Stimulated activated naive B cell treated with anti-CD40 and anti-IgM and Interleukin-4, amounts not matched to agents 10 μg/mL and 1 μg/mL and 100 μg/mL, for 72 hours (primary cell): Measurements from ENCODE around the gene PCSK1N.
A peak's percentile ranks its signal among the peaks of the same experiment; 100 is the strongest.
"Not testable (repeated sequence)": the region's sequence is repeated elsewhere in the genome, so short reads cannot be mapped to it uniquely, and the experiment has no call there.

Experiments
- ATAC-seq, 2 donors: fragments of 150-1000 bp; cut with Tn5 transposase; replicated peaks; 2 replicates each; pipeline ENCODE4 v1.10.0; 2021; ENCODE audit warnings: moderate library complexity in 1 of 2
- DNase-seq: peaks from one replicate; pipeline ENCODE4 v3.0.0; 2021
- H3K27ac Mint-ChIP-seq: one replicate; pipeline ENCODE4 v1.8.0; 2022; ENCODE audit warnings: mild to moderate bottlenecking, mixed read lengths
- H3K27me3 Mint-ChIP-seq, 2 donors: one replicate each; pipeline ENCODE4 v1.8.0; 2022; ENCODE audit warnings: mixed read lengths in 2 of 2
- H3K36me3 Mint-ChIP-seq, 2 donors: one replicate each; pipeline ENCODE4 v1.8.0; 2022; ENCODE audit warnings: mixed read lengths in 2 of 2, mild to moderate bottlenecking in 1 of 2
- H3K4me1 Mint-ChIP-seq, 2 donors: one replicate each; pipeline ENCODE4 v1.8.0; 2022; ENCODE audit warnings: mixed read lengths in 2 of 2, mild to moderate bottlenecking in 1 of 2
- H3K4me3 Mint-ChIP-seq, 2 donors: one replicate each; pipeline ENCODE4 v1.8.0; 2022; ENCODE audit warnings: mild to moderate bottlenecking in 2 of 2, mixed read lengths in 2 of 2, moderate library complexity in 1 of 2
- H3K9me3 Mint-ChIP-seq, 2 donors: one replicate each; pipeline ENCODE4 v1.8.0; 2022; ENCODE audit warnings: mixed read lengths in 2 of 2, mild to moderate bottlenecking in 1 of 2

Gene PCSK1N

GRCh38 chrX:48831136-48831908, 4.1 kb downstream of the PCSK1N start:
- no peak overlapping the region for H3K27ac Mint-ChIP-seq
- peaks cover 52 to 54% of the 10 kb centered on the region in 2 donors for H3K27me3 Mint-ChIP-seq
- H3K9me3 Mint-ChIP-seq = peaks cover 0 to 4% of the 10 kb centered on the region in 2 donors
- H3K4me3 Mint-ChIP-seq = no peak overlapping the region
- no peak for ATAC-seq
- peaks cover 14 to 26% of the 10 kb centered on the region in 2 donors for H3K4me1 Mint-ChIP-seq
- DNase-seq = no peak
- peaks cover 3 to 4% of the 10 kb centered on the region in 2 donors for H3K36me3 Mint-ChIP-seq

GRCh38 chrX:48829016-48829735, 6.2 kb downstream of the PCSK1N start:
- H3K27me3 Mint-ChIP-seq = peaks cover 45 to 52% of the 10 kb centered on the region in 2 donors
- H3K27ac Mint-ChIP-seq = peak overlapping the region; percentile 60
- no peak for DNase-seq
- H3K4me3 Mint-ChIP-seq = no peak overlapping the region
- peaks cover 17 to 21% of the 10 kb centered on the region in 2 donors for H3K36me3 Mint-ChIP-seq
- peaks cover 0 to 7% of the 10 kb centered on the region in 2 donors for H3K9me3 Mint-ChIP-seq
- no peak for ATAC-seq
- H3K4me1 Mint-ChIP-seq = peaks cover 8 to 18% of the 10 kb centered on the region in 2 donors

- Mint-ChIP-seq H3K4me3 (peak overlapping the region; percentile 54 to 77), H3K27me3 (peaks cover 31 to 42% of the 10 kb centered on the region in 2 donors)
Measured at GRCh38 chrX:48827654-48827968, 7.8 kb downstream of the PCSK1N start.

GRCh38 chrX:48826876-48827653, 8.3 kb downstream of the PCSK1N start:
- Mint-ChIP-seq H3K27ac (peak overlapping the region; percentile 17), H3K4me3 (peak overlapping the region; percentile 54 to 77), H3K36me3 (peaks cover 27 to 39% of the 10 kb centered on the region in 2 donors), H3K27me3 (peaks cover 27 to 41% of the 10 kb centered on the region in 2 donors), H3K4me1 (peaks cover 6 to 12% of the 10 kb centered on the region in 2 donors), H3K9me3 (peaks cover 0 to 7% of the 10 kb centered on the region in 2 donors)
- ATAC-seq (peak in 1 of 2 donors; percentile 20), DNase-seq (no peak)

More at GRCh38 chrX:48827654-48827968, 7.8 kb downstream of the PCSK1N start:
- ATAC-seq (no peak), DNase-seq (no peak)
- Mint-ChIP-seq H3K9me3 (peaks cover 0 to 7% of the 10 kb centered on the region in 2 donors), H3K4me1 (peaks cover 6 to 12% of the 10 kb centered on the region in 2 donors), H3K27ac (no peak overlapping the region), H3K36me3 (peaks cover 25 to 36% of the 10 kb centered on the region in 2 donors)

- DNase-seq (no peak), ATAC-seq (peak; percentile 31 to 38)
- H3K36me3 Mint-ChIP-seq = peaks cover 27 to 41% of the 10 kb centered on the region in 2 donors
- H3K4me3 Mint-ChIP-seq = peak within 1 kb of the TSS; percentile 54 to 77
- peak within 1 kb of the TSS; percentile 31 for H3K27ac Mint-ChIP-seq
- peaks cover 27 to 41% of the 10 kb centered on the region in 2 donors for H3K27me3 Mint-ChIP-seq
- peaks cover 6 to 12% of the 10 kb centered on the region in 2 donors for H3K4me1 Mint-ChIP-seq
- peaks cover 0 to 7% of the 10 kb centered on the region in 2 donors for H3K9me3 Mint-ChIP-seq
Measured at GRCh38 chrX:48826135-48826875, 9.1 kb downstream of the PCSK1N start, which contains the start of gene ERAS. Gene ERAS (plus strand): TSS chrX:48826513. CDS start chrX:48829124, 2,611 bp downstream.

- peaks cover 5 to 6% of the 10 kb centered on the region in 2 donors for H3K4me1 Mint-ChIP-seq
- no peak for ATAC-seq
- no peak overlapping the region for H3K27ac Mint-ChIP-seq
- DNase-seq = no peak
- no peak overlapping the region for H3K4me3 Mint-ChIP-seq
- peaks cover 22 to 24% of the 10 kb centered on the region in 2 donors for H3K27me3 Mint-ChIP-seq
- H3K36me3 Mint-ChIP-seq = peaks cover 35 to 45% of the 10 kb centered on the region in 2 donors
- peaks cover 0 to 7% of the 10 kb centered on the region in 2 donors for H3K9me3 Mint-ChIP-seq
Measured at GRCh38 chrX:48824066-48824465, 11.3 kb downstream of the PCSK1N start.

GRCh38 chrX:48823053-48823452, 12.4 kb downstream of the PCSK1N start:
- Mint-ChIP-seq H3K4me1 (peaks cover 5 to 6% of the 10 kb centered on the region in 2 donors), H3K27ac (no peak overlapping the region), H3K9me3 (peaks cover 0 to 7% of the 10 kb centered on the region in 2 donors), H3K36me3 (peaks cover 36 to 45% of the 10 kb centered on the region in 2 donors), H3K4me3 (no peak overlapping the region), H3K27me3 (peaks cover 15 to 20% of the 10 kb centered on the region in 2 donors)
- ATAC-seq (no peak), DNase-seq (no peak)

- H3K4me3 Mint-ChIP-seq, H3K27me3 Mint-ChIP-seq, ATAC-seq, H3K27ac Mint-ChIP-seq, H3K4me1 Mint-ChIP-seq, DNase-seq, H3K9me3 Mint-ChIP-seq: not testable (repeated sequence)
- peaks cover 26 to 35% of the 10 kb centered on the region in 2 donors for H3K36me3 Mint-ChIP-seq
Measured at GRCh38 chrX:48819394-48819793, 16.0 kb downstream of the PCSK1N start.

GRCh38 chrX:48818866-48819265, 16.5 kb downstream of the PCSK1N start:
- no peak for ATAC-seq
- Mint-ChIP-seq H3K4me3 (no peak overlapping the region), H3K36me3 (peaks cover 25 to 34% of the 10 kb centered on the region in 2 donors), H3K4me1 (no peaks in the 10 kb centered on the region), H3K27ac (no peak overlapping the region), H3K27me3 (no peaks in the 10 kb centered on the region), H3K9me3 (no peaks in the 10 kb centered on the region)
- DNase-seq = no peak

GRCh38 chrX:48818098-48818497, 17.3 kb downstream of the PCSK1N start:
- DNase-seq (no peak), ATAC-seq (no peak)
- Mint-ChIP-seq H3K36me3 (peaks cover 25 to 31% of the 10 kb centered on the region in 2 donors), H3K9me3 (no peaks in the 10 kb centered on the region), H3K4me1 (no peaks in the 10 kb centered on the region), H3K27ac (no peak overlapping the region), H3K4me3 (no peak overlapping the region), H3K27me3 (no peaks in the 10 kb centered on the region)

- Mint-ChIP-seq H3K9me3 (no peaks in the 10 kb centered on the region), H3K4me1 (no peaks in the 10 kb centered on the region), H3K36me3 (peaks cover 24 to 26% of the 10 kb centered on the region in 2 donors), H3K4me3 (no peak overlapping the region), H3K27ac (no peak overlapping the region), H3K27me3 (no peaks in the 10 kb centered on the region)
- ATAC-seq = no peak
- no peak for DNase-seq
Measured at GRCh38 chrX:48816014-48816810, 19.2 kb downstream of the PCSK1N start.

- H3K27ac Mint-ChIP-seq = no peak overlapping the region
- H3K36me3 Mint-ChIP-seq = peaks cover 26 to 27% of the 10 kb centered on the region in 2 donors
- ATAC-seq (no peak), DNase-seq (no peak)
- H3K27me3 Mint-ChIP-seq = no peaks in the 10 kb centered on the region
- no peaks in the 10 kb centered on the region for H3K4me1 Mint-ChIP-seq
- H3K9me3 Mint-ChIP-seq = no peaks in the 10 kb centered on the region
- H3K4me3 Mint-ChIP-seq = no peak overlapping the region
Measured at GRCh38 chrX:48815266-48815665, 20.1 kb downstream of the PCSK1N start.

- H3K27me3 Mint-ChIP-seq = no peaks in the 10 kb centered on the region
- DNase-seq = no peak
- H3K4me3 Mint-ChIP-seq = no peak overlapping the region
- H3K4me1 Mint-ChIP-seq = no peaks in the 10 kb centered on the region
- H3K9me3 Mint-ChIP-seq = no peaks in the 10 kb centered on the region
- peaks cover 23 to 24% of the 10 kb centered on the region in 2 donors for H3K36me3 Mint-ChIP-seq
- H3K27ac Mint-ChIP-seq = no peak overlapping the region
- ATAC-seq = no peak
Measured at GRCh38 chrX:48814722-48815121, 20.7 kb downstream of the PCSK1N start.
